SK-N-SH (cell line): ENCODE measurements around the gene RBM19. TPM values are rescaled to one million over a fixed set of nuclear protein-coding genes. Genes with fewer than 3 reads are reported as not detected.

ENCODE experiments used
- CTCF ChIA-PET: fragments of 300-600, 350-600 bp; formaldehyde crosslinking; extraction: SDS; loops from one replicate; lab custom pipeline; 2021; lab: Yijun Ruan, JAX
- POLR2A ChIA-PET: fragments of 350-600 bp; sonication (Branson Sonifier 250); formaldehyde crosslinking; extraction: SDS; loops from one replicate; lab custom pipeline; 2020; ENCODE audit warnings: antibody characterized with exemption, inconsistent platforms; lab: Yijun Ruan, JAX
- DNase-seq: peaks from one replicate; pipeline ENCODE4 v3.0.0; 2012
- H2AFZ ChIP-seq: fragments of 200-600 bp; sonication (generic); 2 replicates; pipeline ENCODE4 v1.8.1; 2016; ENCODE audit warnings: antibody characterized with exemption, mild to moderate bottlenecking, low read depth
- H3F3A ChIP-seq: fragments of 200-600 bp; sonication (generic); replicated peaks from 2 replicates; pipeline ENCODE3; 2016; ENCODE audit warnings: antibody characterized with exemption, mild to moderate bottlenecking; ENCODE audit not compliant: insufficient read depth
- H3K27ac ChIP-seq, 2 experiments: fragments of 200-500 bp in 1 of 2; fragments of 200-600 bp in 1 of 2; sonication (Bioruptor generic) in 1 of 2; sonication (generic), shearing (Covaris generic) in 1 of 2; 2 replicates each; pipeline versions ENCODE4 v1.5.1 to v1.6.1; 2014 to 2016; ENCODE audit warnings: low read depth in 2 of 2, inconsistent platforms in 1 of 2, low read length in 1 of 2, mild to moderate bottlenecking in 1 of 2, mixed read lengths in 1 of 2
- H3K27me3 ChIP-seq: fragments of 200-600 bp; sonication (generic), shearing (Covaris generic); 2 replicates; pipeline ENCODE4 v1.6.1; 2016; ENCODE audit warnings: mixed run types; ENCODE audit not compliant: insufficient read depth
- H3K36me3 ChIP-seq, 2 experiments: fragments of 200-500 bp in 1 of 2; fragments of 200-600 bp in 1 of 2; sonication (Bioruptor generic) in 1 of 2; sonication (generic) in 1 of 2; replicated peaks in 1 of 2; 2 replicates each; pipeline versions ENCODE3 to v1.5.1; 2014 to 2016; ENCODE audit warnings: low read length in 1 of 2, mild to moderate bottlenecking in 1 of 2; ENCODE audit not compliant: insufficient read depth in 2 of 2, control insufficient read depth in 1 of 2
- H3K4me1 ChIP-seq, 2 experiments: fragments of 200-500 bp in 1 of 2; fragments of 200-600 bp in 1 of 2; sonication (Bioruptor generic) in 1 of 2; sonication (generic), shearing (Covaris generic) in 1 of 2; 2 replicates each; pipeline versions ENCODE4 v1.5.1 to v1.6.1; 2014 to 2016; ENCODE audit warnings: low read depth in 1 of 2, low read length in 1 of 2, mixed run types in 1 of 2; ENCODE audit not compliant: insufficient read depth in 2 of 2, control insufficient read depth in 1 of 2
- H3K4me2 ChIP-seq: fragments of 200-600 bp; sonication (generic), shearing (Covaris generic); 2 replicates; pipeline ENCODE4 v1.6.1; 2017; ENCODE audit warnings: mixed run types
- H3K4me3 ChIP-seq, 2 experiments: fragments of 200-500 bp in 1 of 2; fragments of 200-600 bp in 1 of 2; sonication (Bioruptor generic) in 1 of 2; sonication (generic), shearing (Covaris generic) in 1 of 2; 2 replicates each; pipeline versions ENCODE4 v1.5.1 to v1.8.1; 2014 to 2016; ENCODE audit warnings: low read depth in 2 of 2, inconsistent platforms in 1 of 2, low read length in 1 of 2, mild to moderate bottlenecking in 1 of 2, mixed read lengths in 1 of 2, moderate library complexity in 1 of 2
- H3K79me2 ChIP-seq: fragments of 200-600 bp; sonication (generic); 2 replicates; pipeline ENCODE4 v1.8.1; 2017; ENCODE audit warnings: mild to moderate bottlenecking; ENCODE audit not compliant: insufficient read depth
- H3K9ac ChIP-seq: fragments of 200-600 bp; sonication (generic); 2 replicates; pipeline ENCODE4 v1.6.1; 2017; ENCODE audit warnings: mixed run types
- H3K9me2 ChIP-seq: fragments of 200-600 bp; sonication (generic); 2 replicates; pipeline ENCODE4 v1.6.1; 2017; ENCODE audit warnings: mixed run types
- H3K9me3 ChIP-seq: fragments of 200-600 bp; sonication (generic); 2 replicates; pipeline ENCODE4 v1.6.1; 2017; ENCODE audit warnings: mixed run types, mild to moderate bottlenecking, moderate library complexity
- H4K20me1 ChIP-seq: fragments of 200-600 bp; sonication (generic); 2 replicates; pipeline ENCODE4 v1.6.1; 2017; ENCODE audit warnings: mild to moderate bottlenecking, mixed run types; ENCODE audit not compliant: insufficient read depth
- CTCF ChIP-seq: fragments of 200-600 bp; sonication (generic); IDR thresholded peaks from 2 replicates; pipeline ENCODE4 v1.6.1; 2017; ENCODE audit warnings: antibody characterized with exemption, mild to moderate bottlenecking, moderate library complexity
- JUND ChIP-seq: IDR thresholded peaks from 2 replicates; pipeline ENCODE4 v1.4.0; 2012
- MXI1 ChIP-seq: IDR thresholded peaks from 2 replicates; pipeline ENCODE4 v1.6.1; 2012; ENCODE audit warnings: mild to moderate bottlenecking, low read depth, low read length, improper control_type of control experiment
- NFIC ChIP-seq: IDR thresholded peaks from 2 replicates; pipeline ENCODE4 v1.4.0; 2012; ENCODE audit warnings: borderline replicate concordance
- POLR2AphosphoS5 ChIP-seq: IDR thresholded peaks from 2 replicates; pipeline ENCODE4 v1.6.1; 2012; ENCODE audit warnings: low read depth, low read length
- RCOR1 ChIP-seq: fragments of 150-350 bp; IDR thresholded peaks from 2 replicates; pipeline ENCODE4 v1.6.1; 2017; ENCODE audit warnings: antibody characterized with exemption, low read length
- TAF1 ChIP-seq: IDR thresholded peaks from 2 replicates; pipeline ENCODE4 v1.6.1; 2012; ENCODE audit warnings: low read depth, mild to moderate bottlenecking, low read length, moderate library complexity, borderline replicate concordance
- USF2 ChIP-seq: fragments of 150-350 bp; IDR thresholded peaks from 2 replicates; pipeline ENCODE4 v1.6.1; 2017; ENCODE audit warnings: antibody characterized with exemption, low read length, low read depth, borderline replicate concordance
- ZBTB33 ChIP-seq: IDR thresholded peaks from 2 replicates; pipeline ENCODE4 v1.4.0; 2012; ENCODE audit warnings: low read depth, borderline replicate concordance
- WGBS: methylation state at CpG from one replicate; pipeline ENCODE4 v1.1.6; 2017; ENCODE audit warnings: low lambda C conversion rate; 5-methylcytosine and 5-hydroxymethylcytosine counted together
- polyA plus RNA-seq, 3 experiments: library from polyadenylated mRNA; depleted of rRNA; stranded (reverse); fragments of >200 nt; gene quantifications; 2 replicates each; pipeline ENCODE4 v1.2.3, GENCODE V29; 2012
- TF ChIP-seq, protein P1 (sequence below): IDR thresholded peaks from 2 replicates; pipeline ENCODE4 v1.6.1; 2012; ENCODE audit warnings: mild to moderate bottlenecking, low read depth, low read length, moderate library complexity

RBM19 gene
- polyA plus RNA-seq, 1 of the 3 experiments (the other 2 are of a cell fraction) = 16.6 TPM

GRCh38 chr12:113804961-113805600 is 161.0 kb downstream of the RBM19 start:
- Histone ChIP-seq H2AFZ (no peak overlapping the region), H4K20me1 (no peaks in the 10 kb centered on the region), H3K36me3 (no peaks in the 10 kb centered on the region), H3K27ac (no peak overlapping the region), H3K27me3 (no peaks in the 10 kb centered on the region), H3K9me2 (no peaks in the 10 kb centered on the region), H3K4me3 (no peak overlapping the region), H3K4me1 (no peaks in the 10 kb centered on the region; a peak in 1 of 4 replicates), H3K4me2 (no peak overlapping the region), H3F3A (no peaks in the 10 kb centered on the region), H3K79me2 (no peaks in the 10 kb centered on the region), H3K9me3 (0 out of 2 replicates have a peak, but pooled peaks cover 4% of the 10 kb centered on the region), H3K9ac (no peak overlapping the region)
- DNase-seq = peak; percentile 55
- no peak for TF ChIP-seq JUND
- TF ChIP-seq, protein P1, sequence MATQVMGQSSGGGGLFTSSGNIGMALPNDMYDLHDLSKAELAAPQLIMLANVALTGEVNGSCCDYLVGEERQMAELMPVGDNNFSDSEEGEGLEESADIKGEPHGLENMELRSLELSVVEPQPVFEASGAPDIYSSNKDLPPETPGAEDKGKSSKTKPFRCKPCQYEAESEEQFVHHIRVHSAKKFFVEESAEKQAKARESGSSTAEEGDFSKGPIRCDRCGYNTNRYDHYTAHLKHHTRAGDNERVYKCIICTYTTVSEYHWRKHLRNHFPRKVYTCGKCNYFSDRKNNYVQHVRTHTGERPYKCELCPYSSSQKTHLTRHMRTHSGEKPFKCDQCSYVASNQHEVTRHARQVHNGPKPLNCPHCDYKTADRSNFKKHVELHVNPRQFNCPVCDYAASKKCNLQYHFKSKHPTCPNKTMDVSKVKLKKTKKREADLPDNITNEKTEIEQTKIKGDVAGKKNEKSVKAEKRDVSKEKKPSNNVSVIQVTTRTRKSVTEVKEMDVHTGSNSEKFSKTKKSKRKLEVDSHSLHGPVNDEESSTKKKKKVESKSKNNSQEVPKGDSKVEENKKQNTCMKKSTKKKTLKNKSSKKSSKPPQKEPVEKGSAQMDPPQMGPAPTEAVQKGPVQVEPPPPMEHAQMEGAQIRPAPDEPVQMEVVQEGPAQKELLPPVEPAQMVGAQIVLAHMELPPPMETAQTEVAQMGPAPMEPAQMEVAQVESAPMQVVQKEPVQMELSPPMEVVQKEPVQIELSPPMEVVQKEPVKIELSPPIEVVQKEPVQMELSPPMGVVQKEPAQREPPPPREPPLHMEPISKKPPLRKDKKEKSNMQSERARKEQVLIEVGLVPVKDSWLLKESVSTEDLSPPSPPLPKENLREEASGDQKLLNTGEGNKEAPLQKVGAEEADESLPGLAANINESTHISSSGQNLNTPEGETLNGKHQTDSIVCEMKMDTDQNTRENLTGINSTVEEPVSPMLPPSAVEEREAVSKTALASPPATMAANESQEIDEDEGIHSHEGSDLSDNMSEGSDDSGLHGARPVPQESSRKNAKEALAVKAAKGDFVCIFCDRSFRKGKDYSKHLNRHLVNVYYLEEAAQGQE = no peak
- CTCF ChIA-PET = no interaction called here
- WGBS = 67% methylated on average over 7 of the region's 16 CpGs
- POLR2A ChIA-PET = no interaction called here

GRCh38 chr12:113803759-113804140 is 162.4 kb downstream of the RBM19 start:
- no peak overlapping the region for H3K4me2 ChIP-seq
- H3K9ac ChIP-seq = no peak overlapping the region
- 77% methylated on average over 3 of the region's 3 CpGs for WGBS
- POLR2A ChIA-PET = no interaction called here
- no peaks in the 10 kb centered on the region for H3K36me3 ChIP-seq
- no peak overlapping the region for H3K4me3 ChIP-seq
- no peaks in the 10 kb centered on the region for H4K20me1 ChIP-seq
- no peak for TF ChIP-seq CTCF
- TF ChIP-seq ZBTB33 = no peak
- TF ChIP-seq MXI1 = no peak
- TF ChIP-seq USF2 = no peak
- no peak for TF ChIP-seq POLR2AphosphoS5
- TF ChIP-seq NFIC = no peak
- no peak for TF ChIP-seq TAF1
- TF ChIP-seq RCOR1 = no peak
- TF ChIP-seq, all 33 proteins: peak for 0
- Histone ChIP-seq H3K9me2 (no peaks in the 10 kb centered on the region), H3K79me2 (no peaks in the 10 kb centered on the region), H3K4me1 (no peaks in the 10 kb centered on the region; a peak in 1 of 4 replicates), H3K9me3 (0 out of 2 replicates have a peak, but pooled peaks cover 4% of the 10 kb centered on the region), H3F3A (no peaks in the 10 kb centered on the region), H3K27me3 (no peaks in the 10 kb centered on the region), H3K27ac (no peak overlapping the region), H2AFZ (no peak overlapping the region)
- no peak for DNase-seq
- CTCF ChIA-PET = no interaction called here
